GM19240 (cell line): Measurements from ENCODE around the gene SIRT7.

ENCODE experiments used
- DNase-seq: peaks from one replicate; pipeline ENCODE4 v3.0.0; 2011; ENCODE audit warnings: low spot score; ENCODE audit not compliant: insufficient read length

Gene SIRT7

GRCh38 chr17:81888105-81888987 is 29.6 kb downstream of the SIRT7 start:
- DNase-seq = no peak

- DNase-seq = no peak
These were observed 32.0 kb downstream of the SIRT7 start for GRCh38 chr17:81885869-81886548.

- DNase-seq = no peak
These were observed 32.5 kb downstream of the SIRT7 start for GRCh38 chr17:81885454-81885853.

- no peak for DNase-seq
These were observed 33.0 kb downstream of the SIRT7 start for GRCh38 chr17:81884968-81885367.

- DNase-seq = no peak
These were observed 33.5 kb downstream of the SIRT7 start for GRCh38 chr17:81884520-81884919.

- no peak for DNase-seq
These were observed 38.9 kb downstream of the SIRT7 start for GRCh38 chr17:81879121-81879520.

- no peak for DNase-seq
These were observed 39.7 kb downstream of the SIRT7 start for GRCh38 chr17:81878294-81878693.

GRCh38 chr17:81877569-81877968 is 40.4 kb downstream of the SIRT7 start:
- DNase-seq = no peak

GRCh38 chr17:81871387-81872230 is 46.4 kb downstream of the SIRT7 start:
- peak; percentile 92 for DNase-seq

GRCh38 chr17:81870981-81871386 is 47.0 kb downstream of the SIRT7 start, which contains the start of gene ARHGDIA:
ARHGDIA (minus strand) TSS chr17:81871337; CDS start chr17:81869930, 1,407 bp downstream.
- no peak for DNase-seq

- DNase-seq = peak; percentile 29
These were observed 47.6 kb downstream of the SIRT7 start for GRCh38 chr17:81870131-81870980.

GRCh38 chr17:81869221-81870130 is 48.5 kb downstream of the SIRT7 start:
- DNase-seq = peak; percentile 35

GRCh38 chr17:81868674-81869220 is 49.2 kb downstream of the SIRT7 start:
- DNase-seq = no peak

- no peak for DNase-seq
These were observed 49.8 kb downstream of the SIRT7 start for GRCh38 chr17:81867991-81868673.

GRCh38 chr17:81867170-81867990 is 50.6 kb downstream of the SIRT7 start:
- DNase-seq = no peak

- DNase-seq = no peak
These were observed 51.4 kb downstream of the SIRT7 start for GRCh38 chr17:81866440-81867169.
